ENCODE measurements around the gene UGT2B15.
"Not testable (repeated sequence)": the region's sequence is repeated elsewhere in the genome, so short reads cannot be mapped to it uniquely, and the experiment has no call there.

UGT2B15 gene

GRCh38 chr4:68670479-68670939 is at the start of gene UGT2B15:
UGT2B15 (minus strand) TSS chr4:68670652; CDS start chr4:68670618, 34 bp downstream.
- DNase-seq = not testable (repeated sequence)

GRCh38 chr4:68719075-68719473 is 48.6 kb upstream of the UGT2B15 start:
- DNase-seq = no peak

GRCh38 chr4:68718447-68719074 is 48.1 kb upstream of the UGT2B15 start:
- no peak for DNase-seq

- no peak for DNase-seq
These were observed 47.5 kb upstream of the UGT2B15 start for GRCh38 chr4:68717999-68718398.

- no peak for DNase-seq
These were observed 43.9 kb upstream of the UGT2B15 start for GRCh38 chr4:68714400-68714799.

- DNase-seq = no peak
These were observed 41.8 kb upstream of the UGT2B15 start for GRCh38 chr4:68712207-68712606.

GRCh38 chr4:68708566-68708965 is 38.1 kb upstream of the UGT2B15 start:
- DNase-seq = no peak

- DNase-seq = not testable (repeated sequence)
These were observed 32.7 kb upstream of the UGT2B15 start for GRCh38 chr4:68703168-68703567.

GRCh38 chr4:68700152-68700551 is 29.7 kb upstream of the UGT2B15 start:
- DNase-seq = no peak

GRCh38 chr4:68693325-68694075 is 23.0 kb upstream of the UGT2B15 start:
- no peak for DNase-seq

- no peak for DNase-seq
These were observed 20.7 kb upstream of the UGT2B15 start for GRCh38 chr4:68691186-68691585.

- no peak for DNase-seq
These were observed 12.6 kb upstream of the UGT2B15 start for GRCh38 chr4:68683034-68683433.

GRCh38 chr4:68681298-68681697 is 10.8 kb upstream of the UGT2B15 start:
- not testable (repeated sequence) for DNase-seq

- no peak for DNase-seq
These were observed 2.7 kb upstream of the UGT2B15 start for GRCh38 chr4:68673143-68673542.

GRCh38 chr4:68671217-68671616 is 765 bp upstream of the UGT2B15 start:
- not testable (repeated sequence) for DNase-seq

GRCh38 chr4:68668537-68669163 is 1.8 kb downstream of the UGT2B15 start:
- DNase-seq = not testable (repeated sequence)

GRCh38 chr4:68667551-68667950 is 2.9 kb downstream of the UGT2B15 start:
- DNase-seq = not testable (repeated sequence)

GRCh38 chr4:68664721-68665120 is 5.7 kb downstream of the UGT2B15 start:
- not testable (repeated sequence) for DNase-seq

GRCh38 chr4:68662836-68663574 is 7.4 kb downstream of the UGT2B15 start:
- not testable (repeated sequence) for DNase-seq

- no peak for DNase-seq
These were observed 11.8 kb downstream of the UGT2B15 start for GRCh38 chr4:68658672-68659071.

GRCh38 chr4:68657022-68657594 is 13.3 kb downstream of the UGT2B15 start:
- DNase-seq = not testable (repeated sequence)

GRCh38 chr4:68656445-68656973 is 13.9 kb downstream of the UGT2B15 start:
- not testable (repeated sequence) for DNase-seq

All from NCI-H1048 (cell line).